CD4-positive, alpha-beta T cell treated with Interleukin-17A for 1 hour (primary cell): ENCODE results near the gene PARP3.
A peak's percentile ranks its signal among the peaks of the same experiment; 100 is the strongest.
"Not testable (repeated sequence)": the region's sequence is repeated elsewhere in the genome, so short reads cannot be mapped to it uniquely, and the experiment has no call there.

Experiments used
- DNase-seq: peaks from one replicate; pipeline ENCODE4 v3.0.0-alpha.2; 2020

The PARP3 gene

DNA sequence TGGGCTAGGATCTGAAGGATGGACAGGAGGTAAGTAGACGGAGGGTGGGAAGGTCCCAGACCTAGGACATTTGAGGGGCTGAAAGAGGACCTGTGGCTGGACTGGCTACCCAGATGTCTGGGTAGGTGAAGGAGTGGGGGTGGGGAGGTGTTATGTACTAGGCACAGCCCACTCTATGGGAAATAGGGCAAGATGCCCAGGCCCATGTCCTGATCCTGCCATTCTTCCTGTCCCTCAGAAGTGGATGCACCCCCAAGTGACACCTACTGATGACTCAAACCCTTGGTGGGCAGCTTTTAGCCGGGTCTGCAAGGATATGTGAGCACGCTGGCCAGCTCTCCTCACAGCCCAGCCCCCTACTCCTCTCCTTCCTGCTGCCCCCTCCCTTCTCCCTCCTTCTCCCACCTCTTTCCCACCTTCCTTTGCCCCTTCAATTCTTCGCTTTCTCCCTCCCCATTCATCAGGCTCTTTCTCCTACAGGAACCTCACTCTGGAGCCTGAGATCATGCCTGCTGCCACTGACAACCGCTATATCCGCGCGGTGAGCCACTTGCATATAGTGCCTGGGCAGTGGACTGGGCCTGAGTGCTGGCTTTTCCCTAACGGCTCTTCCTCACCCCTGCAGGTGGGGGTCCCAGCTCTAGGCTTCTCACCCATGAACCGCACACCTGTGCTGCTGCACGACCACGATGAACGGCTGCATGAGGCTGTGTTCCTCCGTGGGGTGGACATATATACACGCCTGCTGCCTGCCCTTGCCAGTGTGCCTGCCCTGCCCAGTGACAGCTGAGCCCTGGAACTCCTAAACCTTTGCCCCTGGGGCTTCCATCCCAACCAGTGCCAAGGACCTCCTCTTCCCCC is 46.4 kb downstream of the PARP3 start:
- DNase-seq: no peak

DNA sequence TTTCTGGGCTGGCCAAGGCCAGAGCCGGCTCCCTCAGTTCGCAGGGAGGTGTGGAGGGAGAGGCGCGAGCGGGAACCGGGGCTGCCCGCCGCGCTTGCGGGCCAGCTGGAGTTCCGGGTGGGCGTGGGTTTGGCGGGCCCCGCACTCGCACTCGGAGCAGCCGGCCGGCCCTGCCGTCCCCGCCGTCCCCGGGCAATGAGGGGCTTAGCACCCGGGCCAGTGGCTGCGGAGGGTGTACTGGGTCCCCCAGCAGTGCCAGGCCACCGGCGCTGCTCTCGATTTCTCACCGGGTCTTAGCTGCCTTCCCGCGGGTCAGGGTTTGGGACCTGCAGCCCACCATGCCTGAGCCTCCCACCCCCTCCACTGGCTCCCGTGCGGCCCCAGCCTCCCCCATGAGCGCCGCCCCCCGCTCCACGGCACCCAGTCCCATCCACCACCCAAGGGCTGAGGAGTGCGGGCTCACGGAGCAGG is 48.4 kb downstream of the PARP3 start:
- not testable (repeated sequence) for DNase-seq

DNA sequence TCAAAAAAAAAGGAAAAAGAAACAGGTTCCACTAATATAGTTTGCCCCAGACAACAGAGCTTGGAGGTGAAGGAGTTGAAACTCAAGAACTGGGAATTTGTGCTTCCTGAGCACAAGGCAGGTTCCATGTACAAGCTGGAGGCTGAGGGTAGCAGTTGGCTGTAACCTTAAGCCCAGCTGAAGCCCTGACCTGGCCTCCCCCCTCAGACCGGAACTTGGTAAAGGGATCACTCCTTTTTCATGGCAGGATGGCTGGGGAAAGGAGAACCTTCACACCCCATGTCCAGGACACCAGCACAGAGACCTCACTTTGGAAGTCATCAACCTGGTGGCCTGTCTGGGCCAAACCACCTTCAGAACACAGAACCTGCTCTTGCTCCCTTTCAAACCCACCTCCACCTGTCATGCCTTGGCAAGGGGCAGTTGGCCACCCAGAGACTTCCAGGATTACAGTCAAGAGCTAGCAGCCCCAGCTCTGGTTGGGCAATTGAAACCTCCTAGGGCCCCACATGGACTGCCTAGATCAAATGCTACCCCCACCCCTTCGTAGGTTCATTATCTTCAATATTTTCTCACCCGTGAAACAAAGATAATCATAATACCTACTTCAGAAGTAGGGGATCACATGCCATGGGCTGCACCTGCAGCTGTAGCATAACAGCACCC is 50.0 kb downstream of the PARP3 start:
- no peak for DNase-seq

DNA sequence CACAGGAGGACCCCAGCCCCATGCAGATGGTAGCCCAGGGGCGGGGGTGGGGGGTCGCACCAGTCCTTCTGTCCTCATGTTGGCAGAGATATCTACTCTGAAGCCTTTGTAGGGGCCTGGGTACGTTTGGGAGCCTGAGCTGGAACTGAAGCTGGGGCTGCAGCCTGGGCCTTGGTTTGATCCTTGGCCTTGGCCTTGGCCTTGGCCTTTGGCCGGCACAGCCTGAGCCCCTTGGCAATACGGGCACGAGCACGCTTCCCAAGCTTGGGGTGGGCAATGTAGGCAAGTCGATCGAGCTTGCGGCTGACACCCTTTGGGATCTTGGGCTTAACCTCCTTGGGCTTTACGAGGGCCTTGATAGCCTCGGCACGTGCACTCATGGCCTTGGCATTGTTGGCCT is 51.5 kb downstream of the PARP3 start:
- DNase-seq: not testable (repeated sequence)

DNA sequence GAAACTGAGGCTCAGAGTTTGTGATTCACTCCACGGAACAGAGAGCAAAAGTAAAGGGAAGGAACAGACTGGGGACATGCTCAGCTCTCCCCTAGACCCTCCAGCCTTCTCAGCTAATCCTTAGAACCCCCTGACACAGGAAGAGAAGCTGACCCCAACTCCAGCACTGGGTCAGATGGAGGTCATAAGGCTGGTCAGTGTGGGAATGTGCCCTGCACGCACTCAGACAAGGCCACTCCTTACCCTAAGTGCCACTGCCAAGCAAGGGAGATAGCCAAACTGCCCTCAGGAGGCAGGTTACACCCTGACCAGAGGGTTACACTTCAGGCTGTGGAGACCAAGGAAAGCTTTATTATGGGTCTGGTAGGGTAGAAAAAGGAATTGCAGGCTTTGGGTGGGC is 52.4 kb downstream of the PARP3 start:
- DNase-seq: no peak

DNA sequence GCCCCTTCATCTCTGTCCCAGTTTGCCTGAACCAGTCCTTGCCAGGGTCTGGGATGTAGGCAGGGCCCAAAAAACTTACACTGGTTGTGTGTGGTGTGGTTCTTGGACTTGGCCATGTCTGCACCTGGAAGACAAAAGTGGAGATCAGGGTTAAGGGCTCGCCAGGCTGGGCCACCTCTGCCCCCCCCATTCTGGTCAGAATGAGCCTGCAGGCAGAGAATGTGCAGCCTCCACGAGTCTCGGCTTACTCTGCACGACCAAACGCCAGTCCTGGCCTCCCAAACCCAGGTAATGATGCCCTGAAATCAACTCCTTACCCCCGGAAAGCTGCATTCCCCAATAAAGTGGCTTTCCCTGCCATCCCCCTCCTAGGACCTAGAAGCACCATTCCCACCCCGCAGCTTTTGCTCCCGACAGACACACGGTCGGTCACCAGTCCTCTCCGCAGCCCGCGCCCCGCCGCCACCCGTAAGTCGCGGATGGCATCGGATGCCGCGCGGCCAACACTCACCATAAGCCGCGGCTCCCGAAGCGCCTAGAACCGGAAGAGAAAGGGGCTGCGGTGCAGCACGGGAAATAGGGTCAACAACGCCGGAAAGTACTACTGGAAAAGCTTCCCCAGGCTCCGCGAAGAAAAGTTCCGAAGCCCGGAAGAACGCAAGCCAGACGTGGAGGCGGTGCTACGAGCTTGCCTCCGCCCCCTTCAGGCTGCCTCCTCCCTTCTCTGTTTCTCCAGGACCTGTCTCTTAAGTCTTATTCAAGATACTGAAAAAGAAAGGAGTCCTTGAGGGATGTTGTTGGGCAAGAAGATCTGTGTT is 53.4 kb downstream of the PARP3 start, which contains the start of gene RPL29:
RPL29 (minus strand) TSS at position 550 of the 818 bp plus-strand sequence; CDS start at position 116, 434 bp downstream.
- DNase-seq: peak; percentile 96

DNA sequence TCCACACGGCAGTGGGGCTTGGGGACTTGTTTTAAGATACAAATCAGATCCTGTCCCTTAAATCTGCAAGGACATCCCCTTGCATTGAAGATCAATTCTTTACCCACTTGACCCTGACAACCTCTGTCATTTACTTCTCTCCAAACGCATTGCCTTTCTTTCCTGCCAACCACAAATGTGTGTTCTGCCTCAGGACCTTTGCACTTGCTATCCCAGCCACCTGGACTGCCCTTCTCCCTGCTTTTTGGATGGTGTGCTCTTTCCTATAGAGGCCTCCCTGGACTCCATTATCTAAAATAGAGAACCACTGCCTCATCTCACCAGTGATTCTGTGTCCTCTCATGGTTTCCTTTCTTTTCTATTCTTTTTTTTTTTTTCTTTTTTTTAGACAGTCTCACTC is 55.0 kb downstream of the PARP3 start:
- DNase-seq: no peak

DNA sequence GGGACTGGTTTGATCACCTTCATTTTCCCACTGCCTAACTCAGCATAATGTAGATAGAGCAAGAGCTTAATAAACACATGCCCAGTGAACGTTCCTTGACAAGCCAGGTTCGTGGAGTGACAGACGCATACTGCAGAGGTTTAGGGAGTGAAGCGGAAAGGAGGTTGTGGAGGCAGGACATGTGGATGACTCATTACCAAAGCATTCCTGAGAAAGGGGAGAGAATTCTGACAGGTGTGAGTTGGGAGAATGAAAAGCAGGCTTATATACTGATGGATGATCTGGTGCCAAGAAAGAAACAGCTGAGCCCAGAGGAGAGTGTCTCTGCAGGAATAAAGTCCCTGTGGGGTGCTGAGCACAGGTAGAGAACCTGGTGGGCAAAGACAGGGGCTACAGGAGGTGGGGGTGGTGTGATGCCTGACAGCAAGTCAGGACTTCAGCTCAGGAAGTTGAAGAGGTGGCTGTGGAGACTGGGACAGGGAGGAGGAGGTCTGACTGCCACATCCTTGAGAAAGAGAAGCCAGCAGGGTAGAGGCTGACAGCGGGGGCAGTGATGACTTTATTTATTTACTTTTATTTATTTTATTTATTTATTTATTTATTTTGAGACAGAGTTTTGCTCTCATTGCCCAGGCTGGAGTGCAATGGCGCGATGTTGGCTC is 55.9 kb downstream of the PARP3 start:
- DNase-seq: no peak
